ENCODE measurements around the gene SLC16A1. TPM values are rescaled to one million over a fixed set of nuclear protein-coding genes. Genes with fewer than 3 reads are reported as not detected.
"Not testable (repeated sequence)": the region's sequence is repeated elsewhere in the genome, so short reads cannot be mapped to it uniquely, and the experiment has no call there.

SLC16A1 gene
- total RNA-seq, 1 donor from 2014 or later, result 58.7 TPM

DNA sequence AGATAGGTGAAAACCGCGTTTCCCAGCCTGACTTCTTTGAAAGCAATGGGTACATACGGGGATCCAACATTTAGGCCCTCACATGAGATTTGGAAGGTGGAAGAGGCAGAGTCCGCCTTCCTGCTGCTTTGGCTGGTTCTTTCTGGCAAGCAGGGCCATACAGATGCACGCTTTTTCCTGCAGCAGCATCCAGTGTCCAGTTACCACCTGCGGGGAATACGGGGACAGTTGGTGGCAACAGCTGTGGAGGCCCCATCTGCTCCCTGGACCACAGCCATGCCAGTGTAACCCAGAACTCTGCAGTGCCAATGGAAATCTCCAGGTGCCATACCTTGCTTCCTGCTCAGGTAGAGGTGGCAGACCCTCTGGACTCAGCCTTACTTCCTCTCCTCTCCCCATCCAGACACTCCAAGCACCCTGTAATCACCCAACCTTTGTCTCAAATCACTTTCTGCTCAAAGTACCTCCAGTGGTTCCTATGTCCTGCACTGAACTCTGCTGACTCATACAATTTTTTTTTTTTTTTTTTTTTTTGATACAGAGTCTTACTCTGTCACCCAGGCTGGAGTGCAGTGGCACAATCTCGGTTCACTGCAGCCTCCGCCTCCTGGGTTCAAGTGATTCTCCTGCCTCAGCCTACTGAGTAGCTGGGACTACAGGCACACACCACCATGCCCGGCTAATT, 68.3 kb downstream of the SLC16A1 start:
- TF ChIP-seq, protein P1, sequence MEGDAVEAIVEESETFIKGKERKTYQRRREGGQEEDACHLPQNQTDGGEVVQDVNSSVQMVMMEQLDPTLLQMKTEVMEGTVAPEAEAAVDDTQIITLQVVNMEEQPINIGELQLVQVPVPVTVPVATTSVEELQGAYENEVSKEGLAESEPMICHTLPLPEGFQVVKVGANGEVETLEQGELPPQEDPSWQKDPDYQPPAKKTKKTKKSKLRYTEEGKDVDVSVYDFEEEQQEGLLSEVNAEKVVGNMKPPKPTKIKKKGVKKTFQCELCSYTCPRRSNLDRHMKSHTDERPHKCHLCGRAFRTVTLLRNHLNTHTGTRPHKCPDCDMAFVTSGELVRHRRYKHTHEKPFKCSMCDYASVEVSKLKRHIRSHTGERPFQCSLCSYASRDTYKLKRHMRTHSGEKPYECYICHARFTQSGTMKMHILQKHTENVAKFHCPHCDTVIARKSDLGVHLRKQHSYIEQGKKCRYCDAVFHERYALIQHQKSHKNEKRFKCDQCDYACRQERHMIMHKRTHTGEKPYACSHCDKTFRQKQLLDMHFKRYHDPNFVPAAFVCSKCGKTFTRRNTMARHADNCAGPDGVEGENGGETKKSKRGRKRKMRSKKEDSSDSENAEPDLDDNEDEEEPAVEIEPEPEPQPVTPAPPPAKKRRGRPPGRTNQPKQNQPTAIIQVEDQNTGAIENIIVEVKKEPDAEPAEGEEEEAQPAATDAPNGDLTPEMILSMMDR (IDR thresholded peaks at IDR 0.05), result no peak
- Mint-ChIP-seq H3K27me3 (ENCODE audit: unreplicated experiment) (no peaks in the 10 kb centered on the region), H3K4me1 (ENCODE audit: unreplicated experiment) (no peaks in the 10 kb centered on the region), H3K4me3 (ENCODE audit: unreplicated experiment) (no peak overlapping the region), H3K27ac (ENCODE audit: unreplicated experiment) (no peak overlapping the region), H3K36me3 (ENCODE audit: unreplicated experiment) (no peaks in the 10 kb centered on the region), H3K9me3 (ENCODE audit: unreplicated experiment) (no peaks in the 10 kb centered on the region)
- DNase-seq (ENCODE audit: extremely low spot score, unreplicated experiment), result no peak

DNA sequence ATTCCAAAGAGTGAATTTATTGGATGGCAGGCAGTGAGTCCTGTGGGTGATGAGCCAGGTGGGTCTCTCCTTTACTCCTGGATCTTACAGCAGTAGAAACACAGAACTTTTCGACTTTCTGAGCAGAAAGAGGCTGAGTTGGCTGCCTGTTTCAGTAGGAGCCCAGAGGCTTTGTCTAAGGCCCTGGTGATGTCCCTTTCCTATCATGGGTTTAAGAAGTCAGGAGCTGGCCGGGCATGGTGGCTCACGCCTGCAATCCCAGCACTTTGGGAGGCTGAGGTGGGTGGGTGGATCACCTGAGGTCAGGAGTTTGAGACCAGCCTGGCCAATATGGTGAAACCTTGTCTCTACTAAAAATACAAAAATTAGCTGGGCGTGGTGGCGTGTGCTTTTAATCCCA, 71.0 kb downstream of the SLC16A1 start:
- H3K4me1 Mint-ChIP-seq (ENCODE audit: unreplicated experiment); H3K36me3 Mint-ChIP-seq (ENCODE audit: unreplicated experiment); H3K9me3 Mint-ChIP-seq (ENCODE audit: unreplicated experiment); H3K27ac Mint-ChIP-seq (ENCODE audit: unreplicated experiment); DNase-seq (ENCODE audit: extremely low spot score, unreplicated experiment); H3K27me3 Mint-ChIP-seq (ENCODE audit: unreplicated experiment); H3K4me3 Mint-ChIP-seq (ENCODE audit: unreplicated experiment): not testable (repeated sequence)

DNA sequence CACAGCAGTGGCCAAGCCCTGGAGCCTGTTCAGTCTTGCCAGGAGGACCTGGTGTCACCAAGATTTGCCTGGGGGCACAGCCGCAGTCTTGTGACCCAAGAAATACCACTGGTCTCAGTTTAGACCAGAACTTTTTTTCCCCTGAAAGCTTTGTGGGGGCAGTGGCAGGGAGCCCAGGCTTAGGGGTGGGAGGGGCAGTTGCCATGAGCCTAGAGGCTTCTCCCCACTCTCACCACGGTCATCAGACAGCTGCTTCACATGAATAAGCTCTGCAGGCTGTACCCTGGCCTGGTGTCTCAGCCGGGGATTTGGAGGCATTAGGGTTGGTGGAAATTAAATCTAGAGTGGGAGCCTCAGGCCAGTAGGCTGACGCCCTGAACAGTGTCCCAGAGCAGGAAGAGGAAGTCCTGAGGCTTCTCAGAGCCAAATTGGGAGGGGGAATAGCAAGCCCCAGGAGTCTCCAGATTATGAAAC, 73.7 kb downstream of the SLC16A1 start:
- TF ChIP-seq, protein P1 (IDR thresholded peaks at IDR 0.05), result no peak
- Mint-ChIP-seq H3K4me1 (ENCODE audit: unreplicated experiment) (peaks cover 2% of the 10 kb centered on the region), H3K4me3 (ENCODE audit: unreplicated experiment) (no peak overlapping the region), H3K36me3 (ENCODE audit: unreplicated experiment) (no peaks in the 10 kb centered on the region), H3K27me3 (ENCODE audit: unreplicated experiment) (no peaks in the 10 kb centered on the region), H3K9me3 (ENCODE audit: unreplicated experiment) (no peaks in the 10 kb centered on the region), H3K27ac (ENCODE audit: unreplicated experiment) (no peak overlapping the region)
- DNase-seq (ENCODE audit: extremely low spot score, unreplicated experiment), result no peak

DNA sequence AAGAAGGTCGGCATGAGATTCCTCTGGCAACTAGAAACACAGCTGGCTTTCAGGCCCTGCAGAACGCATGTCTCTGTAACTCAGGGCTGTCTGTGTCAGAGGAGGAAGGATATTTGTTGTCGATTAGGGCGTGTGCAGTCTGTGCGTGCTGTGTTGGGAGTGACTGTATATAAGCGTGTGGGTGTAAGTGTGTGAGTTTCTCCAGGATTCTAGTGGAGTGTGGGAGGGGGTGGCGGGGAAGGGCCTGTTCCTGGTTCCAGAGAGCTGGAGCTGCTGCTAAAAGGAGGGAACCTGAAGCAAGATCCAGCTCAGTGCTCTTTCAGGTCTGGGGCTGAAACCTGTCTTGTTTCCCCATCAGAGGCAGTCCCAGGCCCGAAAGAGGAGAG, 74.3 kb downstream of the SLC16A1 start:
- no peaks in the 10 kb centered on the region for H3K9me3 Mint-ChIP-seq (ENCODE audit: unreplicated experiment)
- no peak for DNase-seq (ENCODE audit: extremely low spot score, unreplicated experiment)
- TF ChIP-seq, protein P1 (IDR thresholded peaks at IDR 0.05), result no peak
- H3K4me3 Mint-ChIP-seq (ENCODE audit: unreplicated experiment), result no peak overlapping the region
- H3K4me1 Mint-ChIP-seq (ENCODE audit: unreplicated experiment), result peaks cover 2% of the 10 kb centered on the region
- no peaks in the 10 kb centered on the region for H3K27me3 Mint-ChIP-seq (ENCODE audit: unreplicated experiment)
- H3K36me3 Mint-ChIP-seq (ENCODE audit: unreplicated experiment), result no peaks in the 10 kb centered on the region
- no peak overlapping the region for H3K27ac Mint-ChIP-seq (ENCODE audit: unreplicated experiment)

DNA sequence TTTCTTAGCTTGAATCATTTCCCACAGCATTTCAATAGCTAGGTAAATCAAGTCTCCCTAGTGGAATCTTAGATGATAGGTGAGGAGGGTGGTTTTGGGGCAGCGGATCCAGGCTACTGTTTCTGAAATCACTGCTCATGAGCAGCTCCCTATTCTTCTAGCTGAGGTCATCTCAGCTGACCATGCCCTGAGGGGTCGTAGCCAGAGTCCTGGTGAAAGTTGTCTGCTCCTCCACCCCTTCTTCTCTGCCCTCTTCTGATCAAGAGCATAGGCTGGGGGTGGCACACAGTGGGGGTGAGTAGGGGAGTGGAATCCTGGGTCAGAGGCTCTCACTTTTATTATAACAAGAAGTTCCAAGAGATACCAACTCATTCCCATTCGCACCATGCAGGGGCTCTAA, 76.2 kb downstream of the SLC16A1 start:
- no peaks in the 10 kb centered on the region for H3K27me3 Mint-ChIP-seq (ENCODE audit: unreplicated experiment)
- DNase-seq (ENCODE audit: extremely low spot score, unreplicated experiment), result no peak
- no peaks in the 10 kb centered on the region for H3K36me3 Mint-ChIP-seq (ENCODE audit: unreplicated experiment)
- peaks cover 2% of the 10 kb centered on the region for H3K4me1 Mint-ChIP-seq (ENCODE audit: unreplicated experiment)
- no peak overlapping the region for H3K4me3 Mint-ChIP-seq (ENCODE audit: unreplicated experiment)
- TF ChIP-seq, protein P1 (IDR thresholded peaks at IDR 0.05), result no peak
- H3K9me3 Mint-ChIP-seq (ENCODE audit: unreplicated experiment), result no peaks in the 10 kb centered on the region
- H3K27ac Mint-ChIP-seq (ENCODE audit: unreplicated experiment), result no peak overlapping the region
